DMS79 (cell line): ENCODE data around the gene TSPOAP1.

Source experiments
- DNase-seq: peaks from one replicate; lab custom pipeline; 2025; lab: John Stamatoyannopoulos, UW

The TSPOAP1 gene

DNA sequence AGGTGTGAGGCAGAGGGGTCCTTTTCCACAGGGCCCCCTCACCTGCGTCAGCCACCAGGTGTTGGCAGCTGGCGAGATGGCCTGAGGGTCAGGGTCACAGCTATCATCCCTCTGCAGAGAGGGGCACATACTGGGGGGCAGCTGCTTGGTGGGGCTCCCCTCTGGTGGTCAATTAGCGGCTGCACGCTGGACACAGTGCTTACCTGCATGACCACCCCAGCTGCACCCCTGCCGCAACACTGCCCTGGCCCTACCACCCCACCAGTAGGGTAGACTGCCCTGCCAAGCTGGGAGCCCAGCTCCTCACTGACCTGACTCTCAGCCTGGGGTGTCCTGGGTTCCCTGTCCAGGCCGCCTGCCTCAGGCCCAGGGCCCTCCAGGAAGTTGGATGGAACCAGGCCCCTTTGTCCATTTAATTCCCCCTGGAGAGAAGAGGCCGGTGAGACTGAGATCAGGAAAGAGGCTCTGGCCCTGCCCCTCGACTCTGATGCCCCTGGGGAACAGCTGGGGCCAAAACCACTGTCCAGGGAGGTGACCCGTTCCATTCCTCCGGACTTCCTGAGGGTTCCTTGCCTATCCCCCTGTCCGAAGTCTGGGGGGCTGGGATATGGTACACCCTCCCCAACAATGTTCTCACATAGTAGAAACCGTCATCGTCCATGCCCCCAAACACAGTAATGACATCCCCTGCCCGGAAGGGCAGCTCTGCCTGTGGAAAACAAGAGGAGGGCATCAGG, 23.7 kb downstream of the TSPOAP1 start:
- DNase-seq = no peak

- no peak for DNase-seq
These were observed 24.4 kb downstream of the TSPOAP1 start for GRCh38 chr17:58303971-58304749.

GRCh38 chr17:58302919-58303585, 25.5 kb downstream of the TSPOAP1 start:
- no peak for DNase-seq

DNA sequence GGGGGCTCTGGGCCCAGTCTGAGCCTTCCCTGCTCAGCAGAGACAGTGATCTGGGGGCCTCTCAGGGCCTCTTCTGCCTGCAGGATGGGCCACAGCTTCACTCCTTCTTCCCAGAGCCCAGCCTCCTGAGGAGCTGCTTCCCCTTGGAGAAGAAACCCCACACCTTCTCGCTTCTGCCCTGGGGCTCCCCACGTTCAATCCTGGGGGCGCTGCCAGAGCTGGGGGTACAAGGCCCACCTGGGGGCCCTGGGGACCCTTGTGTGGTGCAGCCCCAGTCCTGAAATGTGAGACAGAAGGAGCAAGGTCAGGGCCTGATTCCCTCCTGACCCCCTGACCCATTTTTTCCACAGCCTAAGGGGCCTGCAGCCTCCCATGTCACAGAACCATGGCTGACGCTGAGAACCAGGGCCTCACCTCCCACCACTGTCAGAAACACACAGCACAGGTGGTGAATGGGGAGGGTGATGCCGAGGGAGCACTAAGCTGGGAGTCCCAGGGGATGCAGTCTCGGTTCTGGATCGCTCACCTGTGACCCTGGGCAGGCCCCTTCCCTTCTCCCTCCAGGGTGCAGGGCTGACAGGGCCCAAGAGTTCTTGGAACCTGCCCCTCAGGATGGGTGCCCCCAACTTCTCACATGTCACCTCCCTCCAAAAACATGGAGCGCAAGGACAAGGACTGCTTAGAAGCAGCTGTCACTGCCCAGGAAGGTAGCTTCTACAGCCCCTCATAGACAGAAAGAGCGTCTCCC, 26.2 kb downstream of the TSPOAP1 start:
- DNase-seq = no peak

DNA sequence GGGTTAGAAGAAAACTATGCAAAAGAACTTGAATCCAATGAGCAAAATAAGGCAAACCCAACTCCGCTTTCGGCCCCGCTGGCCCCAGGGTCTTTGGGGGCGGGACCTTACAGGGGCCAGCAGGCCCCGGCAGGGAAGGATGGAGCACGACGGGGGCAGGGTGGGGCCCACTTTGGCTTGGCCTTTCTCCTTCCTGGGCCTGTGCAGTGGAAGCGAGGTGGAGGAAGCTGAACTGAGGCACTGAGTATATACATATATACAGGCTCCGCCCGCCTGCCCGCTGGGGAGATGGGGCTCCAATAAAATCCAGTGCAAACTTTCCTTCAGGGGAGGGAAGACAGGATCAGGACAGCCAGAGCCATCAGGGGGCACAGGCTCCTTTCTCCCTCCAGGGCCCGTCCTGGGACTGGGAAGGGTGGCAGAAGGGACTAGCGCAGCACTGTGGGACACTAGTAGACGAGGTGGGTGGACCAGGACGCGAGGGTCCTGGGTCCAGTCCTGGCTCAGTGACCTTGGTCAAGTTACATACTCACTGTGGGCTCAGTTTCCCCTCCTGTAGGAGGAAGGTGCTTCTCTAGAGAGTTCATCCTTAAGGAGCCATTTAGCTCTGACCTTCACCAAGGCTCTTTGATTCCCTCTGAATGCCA, 27.0 kb downstream of the TSPOAP1 start:
- no peak for DNase-seq

- DNase-seq = no peak
These were observed 28.3 kb downstream of the TSPOAP1 start for GRCh38 chr17:58300336-58300735.

- no peak for DNase-seq
These were observed 34.6 kb downstream of the TSPOAP1 start for GRCh38 chr17:58294034-58294433.

DNA sequence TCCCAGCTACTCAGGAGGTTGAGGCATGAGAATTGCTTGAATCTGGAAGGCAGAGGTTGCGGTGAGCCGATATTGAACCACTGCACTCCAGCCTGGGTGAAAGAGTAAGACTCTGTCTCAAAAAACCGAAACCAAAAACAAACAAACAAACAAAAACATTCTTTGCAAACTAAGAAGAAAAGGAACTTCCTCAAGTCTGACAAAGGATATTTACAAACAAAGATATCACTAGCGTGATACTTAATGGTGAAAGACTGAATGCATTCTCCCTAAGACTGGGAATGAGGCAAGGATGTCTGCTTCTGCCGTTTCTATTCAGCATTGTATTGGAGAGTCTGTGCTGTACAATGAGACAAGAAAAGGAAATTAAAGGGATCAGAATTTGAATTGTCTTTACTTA, 37.3 kb downstream of the TSPOAP1 start:
- DNase-seq = no peak

- peak; percentile 12 for DNase-seq
These were observed 38.7 kb downstream of the TSPOAP1 start for GRCh38 chr17:58289869-58290268.

DNA sequence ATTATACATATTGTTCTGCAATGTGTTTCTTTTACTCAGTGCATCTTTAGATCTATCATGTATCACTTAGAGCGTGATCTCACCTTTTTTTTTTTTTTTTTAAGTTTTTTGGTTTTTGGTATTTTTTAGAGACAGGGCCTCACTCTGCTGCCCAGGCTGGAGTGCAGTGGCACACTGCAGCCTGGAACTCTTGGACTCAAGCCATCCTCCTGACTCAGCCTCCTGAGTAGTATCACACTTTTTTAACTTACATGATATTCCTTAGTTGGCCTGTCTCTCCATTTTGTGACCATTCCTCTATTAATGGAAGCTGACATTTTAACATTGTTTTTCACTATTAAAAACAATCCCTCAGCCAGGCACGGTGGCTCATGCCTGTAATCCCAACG, 43.2 kb downstream of the TSPOAP1 start:
- DNase-seq = no peak

DNA sequence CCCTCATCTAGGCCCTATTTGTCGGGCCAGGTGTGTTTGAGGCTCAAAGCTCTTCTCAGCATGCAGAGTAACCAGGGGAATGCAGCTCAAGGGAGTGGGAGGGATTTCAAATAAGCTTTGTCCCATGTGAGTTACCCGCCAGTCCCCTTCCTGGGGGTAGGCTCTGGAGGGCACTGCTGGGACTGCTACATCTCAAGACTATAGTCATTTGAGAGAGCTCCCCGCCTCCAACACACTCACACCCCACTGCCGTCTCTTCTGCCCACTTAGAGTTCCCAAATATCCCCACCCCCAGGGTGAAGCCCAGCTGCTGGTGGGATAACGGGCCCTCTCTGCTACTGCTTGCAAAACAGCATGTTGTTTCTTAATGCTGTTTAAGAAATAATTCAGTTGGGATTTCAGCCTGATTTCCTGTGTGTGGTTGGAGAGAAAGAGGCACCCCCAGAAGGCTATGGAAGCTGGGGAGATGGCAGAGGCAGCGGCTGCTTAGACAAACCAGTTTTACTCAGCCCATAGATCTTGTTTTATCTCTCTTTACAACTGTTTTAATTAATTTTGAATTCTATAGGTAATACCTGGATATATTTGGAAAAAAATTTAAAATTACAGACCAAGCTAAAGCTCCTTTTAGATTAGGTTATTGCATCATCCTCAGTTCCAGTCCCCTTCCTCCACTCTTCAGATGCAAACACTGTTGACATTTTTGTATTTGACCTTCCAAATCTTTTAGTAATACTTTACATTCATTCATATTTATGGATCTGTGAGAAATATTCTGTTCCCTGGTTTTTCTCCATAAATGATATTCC, 43.8 kb downstream of the TSPOAP1 start:
- no peak for DNase-seq

GRCh38 chr17:58283674-58284612, 44.7 kb downstream of the TSPOAP1 start:
- DNase-seq = peak; percentile 40

DNA sequence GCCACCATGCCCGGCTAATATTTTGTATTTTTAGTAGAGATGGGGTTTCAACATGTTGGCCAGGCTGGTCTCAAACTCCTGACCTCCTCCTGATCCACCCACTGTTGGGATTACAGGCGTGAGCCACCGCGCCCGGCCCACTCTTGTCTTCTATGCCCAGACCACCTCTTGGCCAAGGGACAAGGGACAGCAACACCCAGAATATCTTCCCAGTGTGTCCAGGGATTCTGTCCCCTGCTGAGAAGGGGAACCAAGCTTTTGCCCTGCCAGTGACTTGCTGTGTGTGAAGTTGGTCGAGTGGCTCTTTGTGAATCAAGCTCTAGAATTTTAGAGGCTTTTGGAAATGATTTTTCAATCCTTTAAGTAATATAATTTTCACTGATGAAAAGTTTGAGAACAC, 46.2 kb downstream of the TSPOAP1 start:
- no peak for DNase-seq

DNA sequence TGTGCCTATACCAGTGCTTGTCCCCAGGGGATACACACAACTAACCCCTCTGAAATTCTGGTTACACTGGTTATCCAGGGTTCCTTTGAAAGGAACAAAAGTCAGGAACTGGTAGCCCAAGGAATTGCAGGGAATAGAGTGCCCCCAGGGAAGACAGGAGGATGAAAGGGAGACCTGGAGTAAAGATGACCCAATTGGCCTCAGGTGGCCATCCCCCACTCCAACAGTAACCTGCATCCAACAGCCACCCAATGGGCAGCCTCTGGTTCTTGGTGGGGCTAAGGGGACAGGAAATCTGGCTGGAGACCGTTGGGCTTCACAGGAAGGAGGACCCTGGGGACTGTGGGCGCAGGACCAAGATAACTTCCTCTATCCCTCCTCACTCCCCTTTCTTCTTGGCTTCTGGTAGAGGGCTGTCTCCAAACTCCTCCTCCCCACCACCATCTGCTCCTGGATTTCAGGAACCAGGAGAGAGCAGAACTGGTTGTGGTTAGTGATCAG, 47.0 kb downstream of the TSPOAP1 start:
- no peak for DNase-seq

- DNase-seq = no peak
These were observed 47.9 kb downstream of the TSPOAP1 start, which contains the start of gene MPO for GRCh38 chr17:58280480-58281217. Gene MPO, minus strand, starts transcription at chr17:58280935. Its CDS starts 177 bp downstream, at chr17:58280758.

- no peak for DNase-seq
These were observed 48.7 kb downstream of the TSPOAP1 start for GRCh38 chr17:58279736-58280479.

DNA sequence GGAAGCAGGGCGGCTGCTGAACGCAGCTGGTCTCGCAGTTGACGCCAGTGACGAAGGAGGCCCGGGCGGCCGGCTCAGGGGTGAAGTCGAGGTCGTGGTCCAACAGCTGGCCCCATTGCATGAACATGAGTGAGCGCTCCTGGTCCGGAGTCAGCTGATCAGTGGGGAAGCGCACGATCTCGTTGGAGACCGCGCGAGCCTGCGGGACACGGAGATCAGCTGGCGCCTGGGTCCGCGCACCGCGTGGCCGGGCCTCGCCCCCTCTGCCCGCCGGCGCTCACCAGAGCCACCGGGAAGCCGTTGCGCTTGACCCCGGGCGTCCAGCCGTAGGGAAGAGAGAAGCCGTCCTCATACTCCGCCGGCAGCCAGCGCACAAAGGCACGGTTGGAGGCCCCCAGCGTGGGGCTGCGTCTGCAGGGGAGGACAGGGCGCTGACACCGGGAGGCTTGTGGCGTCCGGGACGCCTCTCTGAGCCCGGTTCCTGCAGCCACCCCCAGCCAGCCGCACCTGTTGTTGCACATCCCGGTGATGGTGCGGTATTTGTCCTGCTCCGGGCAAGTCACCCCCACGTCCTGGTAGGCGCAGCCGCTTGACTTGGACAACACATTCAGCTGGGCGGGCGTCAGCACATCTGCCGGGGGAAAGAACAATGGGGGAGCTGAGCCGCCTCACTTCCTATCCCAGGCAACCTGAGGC, 49.4 kb downstream of the TSPOAP1 start:
- DNase-seq = no peak
